Liver (tissue), 3 donors: ENCODE measurements around the gene PATJ.

Experiments
- CTCF ChIP-seq: fragments of 150-350 bp; IDR thresholded peaks from 2 replicates; pipeline ENCODE4 v1.5.1; 2017; ENCODE audit warnings: improper control_type of control experiment, low read depth, low read length; ENCODE audit not compliant: missing input control
- GABPA ChIP-seq, 2 donors: IDR thresholded peaks in 1 of 2; conservative IDR thresholded peaks in 1 of 2; 2 replicates each; pipeline ENCODE4 v1.6.1; 2016; ENCODE audit warnings: antibody characterized with exemption in 2 of 2, mild to moderate bottlenecking in 1 of 2, moderate library complexity in 1 of 2
- ZBTB33 ChIP-seq: IDR thresholded peaks from 2 replicates; pipeline ENCODE4 v1.6.1; 2016; ENCODE audit warnings: antibody characterized with exemption
- donor health status: healthy.
- donor health status: healthy.

GRCh38 chr1:61967750-61968149, 225.5 kb downstream of the PATJ start:
- no peak for TF ChIP-seq CTCF
- no peak for TF ChIP-seq GABPA (IDR thresholded peaks at IDR 0.05 in 1 of 2, conservative IDR thresholded peaks at IDR 0.05 in 1 of 2)
- TF ChIP-seq ZBTB33, result no peak
